ENCODE measurements around the gene GFOD2. TPM values are rescaled to one million over a fixed set of nuclear protein-coding genes. Genes with fewer than 3 reads are reported as not detected.
"Not testable (repeated sequence)": the region's sequence is repeated elsewhere in the genome, so short reads cannot be mapped to it uniquely, and the experiment has no call there.

Gene GFOD2
- total RNA-seq, 1 donor: 2.0 TPM

- Histone ChIP-seq H3K4me1 (ENCODE audit: insufficient read depth, low read length) (peaks cover 17% of the 10 kb centered on the region), H3K27me3 (ENCODE audit: insufficient read depth, low read length) (no peaks in the 10 kb centered on the region), H3K4me3 (ENCODE audit: low read length) (no peak overlapping the region), H3K9me3 (ENCODE audit: low read depth, low read length) (no peaks in the 10 kb centered on the region)
These were observed 19.9 kb downstream of the GFOD2 start for GRCh38 chr16:67699265-67699664.

DNA sequence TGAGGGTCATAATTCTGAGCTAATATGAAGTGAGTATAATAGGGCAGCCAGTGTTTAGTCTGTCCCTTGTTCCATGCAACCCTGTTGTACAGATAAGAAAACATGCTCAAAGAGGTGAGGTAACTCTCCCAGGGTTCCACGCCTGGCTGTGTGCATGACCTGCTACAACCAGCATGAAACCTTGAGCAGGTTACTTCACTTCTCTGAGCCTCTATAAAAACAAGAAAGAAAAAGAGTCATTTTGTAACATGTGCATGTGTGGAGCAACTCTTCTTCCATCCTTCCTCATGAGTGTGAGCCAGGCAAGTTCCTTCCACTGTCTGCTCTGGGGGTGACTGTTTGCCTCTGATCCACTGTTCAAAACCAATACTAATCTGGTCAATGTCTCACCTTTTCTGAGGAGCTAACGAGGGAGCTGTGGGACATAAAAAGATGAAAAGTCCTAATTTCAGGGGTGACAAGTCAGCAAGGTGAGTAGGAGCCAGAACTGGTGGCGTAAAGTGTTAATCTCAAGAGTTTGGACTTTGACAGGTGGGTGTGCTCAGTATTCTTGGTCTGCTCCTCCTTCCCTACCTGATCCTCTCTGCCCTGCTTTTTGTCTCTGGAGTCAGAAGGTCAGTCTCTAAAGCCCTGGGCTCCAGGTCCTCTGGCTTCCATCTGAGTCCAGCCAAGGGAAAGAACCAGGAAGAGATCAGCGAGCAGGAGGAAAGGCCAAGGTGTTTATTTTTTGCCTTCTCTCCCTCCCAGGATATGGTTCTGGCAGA is 21.5 kb downstream of the GFOD2 start:
- Histone ChIP-seq H3K27me3 (ENCODE audit: insufficient read depth, low read length) (no peaks in the 10 kb centered on the region), H3K9me3 (ENCODE audit: low read depth, low read length) (no peaks in the 10 kb centered on the region), H3K4me3 (ENCODE audit: low read length) (no peak overlapping the region), H3K4me1 (ENCODE audit: insufficient read depth, low read length) (peaks cover 27% of the 10 kb centered on the region)

DNA sequence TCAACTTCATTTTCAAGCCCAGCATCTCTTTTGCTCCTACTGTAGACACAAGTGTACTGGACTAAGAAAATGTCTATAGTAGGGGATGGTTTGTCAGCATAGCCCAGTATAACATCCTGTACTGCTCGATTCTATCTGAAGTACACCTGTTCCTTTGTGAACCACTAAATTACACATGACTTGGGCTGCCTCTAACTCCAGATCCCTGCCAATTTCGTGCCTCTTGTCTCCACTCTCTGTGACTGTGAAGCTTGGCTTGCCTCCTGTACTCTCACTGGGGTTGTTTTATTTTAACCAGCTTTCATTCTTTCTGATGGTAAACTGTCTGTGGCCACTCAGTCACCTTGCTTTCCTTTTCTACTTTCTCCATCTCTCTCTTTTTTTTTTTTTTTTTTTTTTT is 24.5 kb downstream of the GFOD2 start:
- Histone ChIP-seq H3K27me3 (ENCODE audit: insufficient read depth, low read length) (no peaks in the 10 kb centered on the region), H3K9me3 (ENCODE audit: low read depth, low read length) (no peaks in the 10 kb centered on the region), H3K4me3 (ENCODE audit: low read length) (no peak overlapping the region), H3K4me1 (ENCODE audit: insufficient read depth, low read length) (peaks cover 27% of the 10 kb centered on the region)

- not testable (repeated sequence) for H3K9me3 ChIP-seq (ENCODE audit: low read depth, low read length); H3K4me3 ChIP-seq (ENCODE audit: low read length); H3K27me3 ChIP-seq (ENCODE audit: insufficient read depth, low read length)
- peaks cover 27% of the 10 kb centered on the region for H3K4me1 ChIP-seq (ENCODE audit: insufficient read depth, low read length)
These were observed 25.4 kb downstream of the GFOD2 start for GRCh38 chr16:67693517-67694285.

DNA sequence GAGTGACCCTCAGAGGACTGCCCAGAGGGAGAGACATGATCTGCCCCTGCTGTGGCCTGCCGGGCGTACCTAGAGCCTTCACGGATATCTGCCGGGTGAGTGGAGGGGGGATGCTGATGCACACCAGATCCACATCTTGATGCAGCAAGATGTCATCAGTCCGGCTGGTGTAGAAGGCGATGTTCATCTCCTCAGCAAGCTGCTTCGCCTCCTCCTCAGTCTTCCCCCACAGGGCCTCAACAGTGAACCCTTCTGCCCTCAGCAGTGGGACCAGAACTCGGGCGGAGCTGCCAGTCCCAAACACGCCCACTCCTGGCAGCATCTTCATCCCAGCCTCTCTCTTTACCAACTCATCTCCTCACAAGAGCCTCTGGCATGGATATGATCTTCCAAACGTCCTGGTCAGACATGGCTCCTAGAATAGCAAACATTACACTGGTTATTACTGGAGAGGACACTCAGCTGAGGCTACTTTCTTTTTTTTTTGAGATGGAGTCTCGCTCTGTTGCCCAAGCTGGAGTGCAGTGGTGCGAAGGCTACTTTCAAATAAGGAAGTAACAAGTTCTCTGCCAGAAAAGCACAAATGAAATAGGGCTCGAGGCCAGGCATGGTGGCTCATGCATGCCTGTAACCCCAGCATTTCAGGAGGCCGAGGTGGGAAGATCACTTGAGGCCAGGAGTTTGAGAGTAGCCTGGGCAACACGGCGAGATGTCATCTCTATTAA is 33.6 kb downstream of the GFOD2 start:
- Histone ChIP-seq H3K9me3 (ENCODE audit: low read depth, low read length) (no peaks in the 10 kb centered on the region), H3K4me1 (ENCODE audit: insufficient read depth, low read length) (peaks cover 20% of the 10 kb centered on the region), H3K27me3 (ENCODE audit: insufficient read depth, low read length) (no peaks in the 10 kb centered on the region), H3K4me3 (ENCODE audit: low read length) (no peak overlapping the region)

- Histone ChIP-seq H3K27me3 (ENCODE audit: insufficient read depth, low read length) (no peaks in the 10 kb centered on the region), H3K9me3 (ENCODE audit: low read depth, low read length) (no peaks in the 10 kb centered on the region), H3K4me1 (ENCODE audit: insufficient read depth, low read length) (peaks cover 20% of the 10 kb centered on the region), H3K4me3 (ENCODE audit: low read length) (no peak overlapping the region)
These were observed 35.3 kb downstream of the GFOD2 start for GRCh38 chr16:67683767-67684166.

- H3K27me3 ChIP-seq (ENCODE audit: insufficient read depth, low read length): no peaks in the 10 kb centered on the region
- no peaks in the 10 kb centered on the region for H3K9me3 ChIP-seq (ENCODE audit: low read depth, low read length)
- H3K4me1 ChIP-seq (ENCODE audit: insufficient read depth, low read length): peaks cover 7% of the 10 kb centered on the region
- H3K4me3 ChIP-seq (ENCODE audit: low read length): no peak overlapping the region
These were observed 38.9 kb downstream of the GFOD2 start for GRCh38 chr16:67679935-67680897.

DNA sequence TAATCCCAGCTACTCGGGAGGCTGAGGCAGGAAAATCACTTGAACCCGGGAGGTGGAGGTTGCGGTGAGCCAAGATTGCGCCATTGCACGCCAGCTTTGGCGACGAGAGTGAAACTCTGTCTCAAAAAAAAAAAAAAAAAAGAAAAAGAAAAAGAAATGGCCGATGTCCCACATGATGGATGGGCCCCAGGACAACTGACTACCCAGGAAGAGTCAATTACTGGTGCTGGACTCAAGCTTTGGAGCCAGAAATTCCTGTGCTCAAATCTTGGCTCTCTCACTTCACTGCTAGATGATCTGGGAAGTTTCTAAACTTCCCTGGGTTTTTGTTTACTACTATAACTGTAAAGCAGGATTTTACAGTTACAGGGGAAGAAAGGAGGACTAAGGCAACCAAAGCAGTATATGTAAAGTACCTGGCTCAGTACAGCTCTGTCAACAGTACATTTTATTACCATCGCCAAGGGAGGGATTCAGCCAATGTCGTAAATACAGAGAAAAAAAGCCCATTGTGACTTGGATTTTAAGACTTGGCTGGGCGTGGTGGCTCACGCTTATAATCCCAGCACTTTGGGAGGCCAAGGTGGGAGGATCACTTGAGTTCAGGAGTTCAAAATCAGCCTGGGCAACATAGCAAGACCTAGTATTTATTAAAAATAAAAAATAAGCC is 40.6 kb downstream of the GFOD2 start:
- H3K27me3 ChIP-seq (ENCODE audit: insufficient read depth, low read length): no peaks in the 10 kb centered on the region
- H3K4me3 ChIP-seq (ENCODE audit: low read length): no peak overlapping the region
- peaks cover 9% of the 10 kb centered on the region for H3K4me1 ChIP-seq (ENCODE audit: insufficient read depth, low read length)
- no peaks in the 10 kb centered on the region for H3K9me3 ChIP-seq (ENCODE audit: low read depth, low read length)

GRCh38 chr16:67677712-67678111 is 41.4 kb downstream of the GFOD2 start:
- Histone ChIP-seq H3K4me3 (ENCODE audit: low read length) (no peak overlapping the region), H3K27me3 (ENCODE audit: insufficient read depth, low read length) (no peaks in the 10 kb centered on the region), H3K4me1 (ENCODE audit: insufficient read depth, low read length) (peaks cover 17% of the 10 kb centered on the region), H3K9me3 (ENCODE audit: low read depth, low read length) (no peaks in the 10 kb centered on the region)

GRCh38 chr16:67676939-67677338 is 42.2 kb downstream of the GFOD2 start:
- Histone ChIP-seq H3K4me3 (ENCODE audit: low read length) (no peak overlapping the region), H3K9me3 (ENCODE audit: low read depth, low read length) (no peaks in the 10 kb centered on the region), H3K4me1 (ENCODE audit: insufficient read depth, low read length) (peaks cover 17% of the 10 kb centered on the region), H3K27me3 (ENCODE audit: insufficient read depth, low read length) (no peaks in the 10 kb centered on the region)

GRCh38 chr16:67676516-67676915 is 42.6 kb downstream of the GFOD2 start:
- peaks cover 17% of the 10 kb centered on the region for H3K4me1 ChIP-seq (ENCODE audit: insufficient read depth, low read length)
- H3K27me3 ChIP-seq (ENCODE audit: insufficient read depth, low read length): no peaks in the 10 kb centered on the region
- no peak overlapping the region for H3K4me3 ChIP-seq (ENCODE audit: low read length)
- H3K9me3 ChIP-seq (ENCODE audit: low read depth, low read length): no peaks in the 10 kb centered on the region

DNA sequence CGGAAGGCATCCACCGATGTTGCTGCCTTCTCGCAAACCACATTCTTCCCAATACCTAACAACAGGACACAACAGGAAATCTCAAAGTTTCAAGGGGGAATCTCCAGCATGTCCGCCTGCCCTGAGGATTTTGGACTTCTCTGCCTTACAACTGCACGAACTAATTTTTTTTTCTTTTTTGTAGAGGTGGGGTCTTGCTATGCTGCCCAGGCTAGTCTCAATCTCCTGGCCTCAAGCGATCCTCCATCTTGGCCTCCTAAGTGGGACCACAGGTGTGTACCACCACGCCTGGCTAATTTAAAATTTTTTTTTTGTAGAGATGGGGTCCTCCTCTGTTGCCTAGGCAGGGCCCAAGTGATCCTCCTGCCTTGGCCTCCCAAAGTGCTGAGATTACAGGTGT is 43.1 kb downstream of the GFOD2 start:
- H3K4me1 ChIP-seq (ENCODE audit: insufficient read depth, low read length): peaks cover 17% of the 10 kb centered on the region
- H3K9me3 ChIP-seq (ENCODE audit: low read depth, low read length): no peaks in the 10 kb centered on the region
- H3K4me3 ChIP-seq (ENCODE audit: low read length): no peak overlapping the region
- H3K27me3 ChIP-seq (ENCODE audit: insufficient read depth, low read length): no peaks in the 10 kb centered on the region

DNA sequence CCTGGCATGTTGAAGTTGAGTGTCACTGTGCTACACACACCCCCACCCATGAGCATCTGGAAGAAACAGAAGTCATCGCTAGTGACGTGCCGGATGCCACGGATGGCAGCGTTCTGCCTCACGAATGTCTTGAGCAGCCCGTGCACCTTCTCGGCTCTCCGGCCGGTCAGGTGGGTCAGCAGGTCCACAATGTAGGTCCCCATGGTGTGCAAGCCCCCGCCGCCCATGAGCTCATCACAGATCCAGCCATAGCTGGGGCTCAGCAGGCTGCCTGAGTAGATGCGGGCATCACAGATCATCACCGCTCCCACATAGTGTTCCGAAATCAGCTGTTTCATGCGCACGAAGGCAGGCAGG is 43.6 kb downstream of the GFOD2 start:
- no peaks in the 10 kb centered on the region for H3K9me3 ChIP-seq (ENCODE audit: low read depth, low read length)
- H3K4me3 ChIP-seq (ENCODE audit: low read length): no peak overlapping the region
- H3K4me1 ChIP-seq (ENCODE audit: insufficient read depth, low read length): peaks cover 17% of the 10 kb centered on the region
- no peaks in the 10 kb centered on the region for H3K27me3 ChIP-seq (ENCODE audit: insufficient read depth, low read length)
